CD4-positive, alpha-beta T cell treated with Interleukin-12 subunit alpha and Interleukin-12 subunit beta, for 1 hour (primary cell): ENCODE measurements around the gene GRIN2A.

Experiments used
- DNase-seq: peaks from one replicate; pipeline ENCODE4 v3.0.0-alpha.2; 2020

GRIN2A gene

GRCh38 chr16:9845661-9846361 is 336.4 kb downstream of the GRIN2A start:
- DNase-seq: no peak

DNA sequence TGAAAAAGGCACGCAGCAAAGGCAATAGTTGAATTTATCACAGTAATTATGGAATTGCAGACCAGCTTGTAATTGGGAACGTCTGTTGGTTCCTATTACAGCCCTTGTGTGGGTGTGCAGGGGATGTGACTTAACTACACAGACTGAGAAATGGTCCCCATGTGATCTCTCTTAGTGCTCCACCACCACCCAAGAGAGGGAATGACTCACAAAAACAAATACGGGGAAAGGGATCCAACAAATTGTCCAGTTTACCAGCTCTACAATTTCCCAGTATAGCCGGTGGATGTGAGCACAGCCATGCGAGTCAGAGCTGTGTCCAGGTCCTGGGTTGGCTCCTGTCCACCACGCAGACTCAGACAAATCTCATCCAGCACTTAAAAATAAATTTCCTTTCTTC is 337.9 kb downstream of the GRIN2A start:
- DNase-seq: no peak

DNA sequence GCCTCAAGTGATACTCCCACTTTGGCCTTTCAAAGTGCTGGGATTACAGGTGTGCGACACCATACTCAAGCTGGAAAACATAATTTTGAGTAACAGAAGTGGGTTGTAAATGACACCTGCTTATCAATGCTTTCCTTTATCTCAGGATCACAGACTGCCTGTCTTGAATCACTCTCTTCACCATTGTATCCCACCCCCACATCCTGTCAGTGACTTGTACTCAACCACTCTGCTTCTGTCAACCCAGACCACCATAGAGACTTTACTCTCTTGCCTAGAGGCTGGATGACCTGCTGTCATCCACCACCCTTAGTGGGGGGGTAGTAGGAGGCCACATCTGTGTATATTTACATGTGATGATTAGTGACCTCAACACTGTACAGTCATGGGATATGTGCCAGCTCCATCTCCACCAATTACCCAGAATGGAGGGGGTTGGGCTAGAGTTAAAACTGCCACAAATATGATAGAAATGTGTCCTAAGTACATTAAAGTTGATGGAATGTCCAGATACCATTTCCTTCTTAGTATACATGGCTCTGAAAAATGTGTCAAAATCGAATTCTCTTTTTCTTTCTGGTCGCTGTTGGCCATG is 338.7 kb downstream of the GRIN2A start:
- no peak for DNase-seq

DNA sequence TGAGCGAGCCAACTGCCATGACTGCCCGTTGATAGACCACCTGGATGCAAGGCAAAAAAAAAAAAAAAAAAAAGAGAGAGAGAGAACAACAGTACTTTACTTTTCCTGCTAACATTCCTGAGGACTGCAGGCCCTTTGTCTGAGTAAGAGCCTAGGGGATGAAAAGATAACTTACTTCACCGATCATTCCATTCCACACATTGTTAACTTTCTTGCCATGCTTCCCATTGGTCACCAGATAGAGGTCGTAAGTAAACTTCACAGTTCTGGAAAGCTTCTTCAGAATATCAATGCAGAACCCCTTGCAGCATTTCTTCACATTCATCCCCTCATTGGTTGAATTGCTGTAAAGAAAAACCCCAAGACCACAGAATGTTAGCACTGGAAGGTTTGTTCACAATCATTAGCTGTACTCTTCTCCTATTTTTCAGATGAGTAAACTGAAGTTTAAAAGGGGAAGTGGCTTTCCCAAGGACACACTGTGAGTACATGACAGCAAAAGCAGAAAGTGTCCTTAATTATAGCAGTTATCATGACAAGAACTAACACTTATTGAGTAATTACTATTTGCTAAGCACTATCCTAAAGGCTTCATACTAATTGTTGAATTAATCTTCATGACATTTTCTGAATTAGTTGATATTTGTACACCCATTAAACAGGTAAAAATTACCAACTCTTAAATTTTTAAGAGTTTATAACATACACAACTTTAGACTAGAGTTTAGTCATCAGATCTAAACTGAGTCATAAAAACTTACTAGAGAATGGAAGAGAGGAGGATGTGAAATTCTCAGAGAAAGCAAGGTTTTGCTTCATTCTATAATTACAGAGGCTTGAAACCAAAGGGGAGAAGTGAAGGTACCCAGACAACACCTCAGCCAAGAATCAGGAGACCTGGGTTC is 341.2 kb downstream of the GRIN2A start:
- DNase-seq: no peak

GRCh38 chr16:9837481-9837880 is 344.7 kb downstream of the GRIN2A start:
- no peak for DNase-seq

- DNase-seq: no peak
Measured at GRCh38 chr16:9836118-9836736, 346.0 kb downstream of the GRIN2A start.

DNA sequence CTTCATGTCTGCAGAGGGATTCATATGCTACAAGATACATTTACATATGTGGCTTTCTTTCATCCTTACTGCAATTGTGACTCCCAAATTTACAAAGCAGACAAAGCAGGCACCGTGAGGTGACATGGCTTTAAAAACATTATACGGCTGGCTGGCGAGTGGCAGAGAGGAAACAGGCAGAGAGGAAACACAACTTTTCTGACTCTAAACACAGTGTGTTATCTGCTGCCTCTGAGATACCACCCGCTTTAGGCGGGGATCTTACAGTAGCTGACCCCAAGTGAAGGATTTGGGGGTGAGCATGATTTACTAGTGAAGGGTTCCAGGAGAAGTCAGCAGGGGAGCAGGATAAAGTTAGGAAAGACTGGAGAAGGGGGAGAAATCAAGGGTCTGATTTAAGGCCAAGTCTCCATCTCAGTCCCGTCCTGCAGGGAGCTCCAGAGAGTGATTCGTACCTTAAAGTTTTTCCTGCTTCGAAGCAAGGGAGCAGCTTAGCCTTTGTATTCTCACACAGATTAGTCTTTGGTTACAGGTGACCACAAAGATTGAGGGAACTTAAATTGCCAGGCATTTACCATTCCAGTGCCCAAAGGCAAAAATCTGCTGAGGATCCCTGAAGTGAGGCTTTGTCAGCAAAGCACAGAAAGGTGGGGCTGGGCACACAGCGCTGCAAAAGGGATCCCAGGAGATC is 355.0 kb downstream of the GRIN2A start:
- DNase-seq: no peak

DNA sequence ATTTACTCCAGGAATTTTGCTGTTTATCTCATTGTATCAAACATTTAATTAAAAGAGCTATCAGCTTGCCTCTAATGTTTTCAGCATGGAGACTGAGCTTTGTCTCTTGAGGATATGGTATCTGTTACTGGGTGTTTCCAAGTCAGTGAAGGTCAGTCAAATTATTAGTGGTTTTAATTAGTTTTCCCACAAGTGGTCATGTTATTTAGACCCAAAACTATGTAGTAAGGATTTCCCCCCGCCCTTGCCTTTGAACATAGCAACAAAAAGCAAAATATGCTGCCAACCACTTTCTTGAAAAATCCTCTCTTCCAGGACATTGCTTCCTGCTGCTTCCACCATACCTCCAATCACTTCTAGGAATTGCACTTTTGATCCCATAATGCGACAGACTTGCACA is 355.6 kb downstream of the GRIN2A start:
- no peak for DNase-seq

GRCh38 chr16:9824200-9825068 is 357.8 kb downstream of the GRIN2A start:
- no peak for DNase-seq

- DNase-seq: no peak
Measured at GRCh38 chr16:9823510-9823909, 358.7 kb downstream of the GRIN2A start.

GRCh38 chr16:9821970-9822369 is 360.3 kb downstream of the GRIN2A start:
- DNase-seq: no peak

DNA sequence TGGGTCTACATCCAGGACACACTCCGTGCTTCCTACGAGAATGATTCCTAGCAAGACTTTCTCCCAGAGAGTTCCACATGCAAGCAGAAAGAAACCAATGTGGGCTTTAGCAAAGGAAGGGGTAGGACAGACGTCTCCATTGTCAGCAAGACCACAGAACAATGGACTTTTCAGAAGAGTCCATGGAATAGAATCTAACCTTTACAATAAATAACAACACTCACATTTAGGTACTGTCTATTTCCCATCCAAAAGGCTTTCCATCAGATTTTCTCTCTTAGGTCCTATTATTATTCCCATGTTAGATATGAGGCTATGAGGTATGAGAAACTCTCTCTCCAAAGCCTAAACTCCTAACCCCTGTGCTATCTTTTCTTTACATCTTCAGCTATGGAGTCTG is 360.9 kb downstream of the GRIN2A start:
- no peak for DNase-seq

DNA sequence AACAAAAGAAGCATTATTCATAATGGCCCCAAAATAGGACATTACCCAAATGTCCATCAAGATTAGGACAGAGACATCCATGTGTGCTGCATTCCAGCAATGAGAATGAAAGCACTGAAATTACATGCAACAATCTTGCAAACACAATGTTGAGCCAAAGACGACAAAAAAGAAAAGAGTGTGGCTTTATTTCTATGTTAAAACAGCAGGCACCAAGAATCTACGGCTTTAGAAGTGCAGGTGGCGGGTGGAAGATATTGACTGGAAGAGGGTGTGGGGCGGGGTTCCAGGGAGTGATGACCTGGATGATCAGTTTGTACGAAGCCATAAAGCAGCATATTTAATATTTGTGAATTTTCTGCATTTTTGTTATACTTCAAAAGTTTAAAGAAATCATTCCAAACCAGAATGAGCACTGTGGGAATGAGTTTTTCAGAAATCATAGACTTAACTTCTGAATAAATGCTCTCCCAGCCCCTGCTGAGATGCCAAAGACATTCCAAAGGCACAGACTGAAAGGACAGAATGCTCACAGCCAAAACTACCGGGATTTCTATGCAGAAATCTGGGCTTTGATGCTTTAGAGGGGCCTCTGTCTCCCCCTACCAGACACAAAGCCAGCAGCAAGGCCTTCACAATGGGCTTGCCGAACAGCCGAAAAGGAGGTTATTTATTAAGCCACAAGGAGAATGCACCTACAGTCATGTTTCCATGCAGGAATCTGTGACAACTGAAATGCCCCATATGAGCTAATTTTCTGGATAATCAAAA is 361.6 kb downstream of the GRIN2A start:
- DNase-seq: no peak

DNA sequence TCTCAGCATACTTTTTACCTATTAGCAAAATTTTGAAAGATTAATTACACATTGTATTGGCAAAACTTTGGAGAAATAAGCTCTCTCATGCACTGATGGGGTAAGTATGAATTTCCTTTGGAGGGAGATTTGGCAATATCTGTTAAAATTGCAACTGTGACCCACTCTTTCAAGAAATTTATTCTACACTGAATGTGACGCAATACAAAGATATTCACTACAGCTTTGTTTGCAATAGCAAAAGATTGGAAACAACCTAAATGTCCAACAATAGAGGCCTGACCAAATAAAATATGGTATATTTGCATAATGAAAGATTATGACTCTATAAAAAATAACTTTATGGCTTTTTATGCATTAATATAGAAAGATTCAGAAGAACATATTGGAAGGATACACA is 363.5 kb downstream of the GRIN2A start:
- no peak for DNase-seq

GRCh38 chr16:9817586-9817985 is 364.6 kb downstream of the GRIN2A start:
- no peak for DNase-seq

DNA sequence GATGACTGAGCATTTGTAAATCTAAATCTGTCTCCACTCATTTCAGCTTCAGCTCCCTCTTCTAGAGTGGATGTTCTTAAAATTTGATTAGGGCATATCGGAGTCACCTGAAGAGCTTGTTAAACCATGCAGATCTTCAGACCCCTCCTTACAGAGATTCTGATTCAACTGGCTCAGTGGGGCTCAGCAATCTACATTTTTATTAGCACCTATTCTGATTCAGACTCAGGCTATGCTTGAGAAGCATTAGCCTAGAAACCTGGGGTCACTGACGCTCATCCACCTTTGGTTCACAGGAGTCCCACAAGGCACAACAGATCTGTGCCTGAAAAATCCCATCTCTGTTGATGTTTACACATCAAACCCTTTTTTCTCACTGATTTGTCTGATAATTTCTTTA is 365.6 kb downstream of the GRIN2A start:
- DNase-seq: no peak

GRCh38 chr16:9813665-9814064 is 368.6 kb downstream of the GRIN2A start:
- DNase-seq: no peak

GRCh38 chr16:9808210-9808609 is 374.0 kb downstream of the GRIN2A start:
- DNase-seq: no peak

GRCh38 chr16:9807302-9807701 is 374.9 kb downstream of the GRIN2A start:
- no peak for DNase-seq

DNA sequence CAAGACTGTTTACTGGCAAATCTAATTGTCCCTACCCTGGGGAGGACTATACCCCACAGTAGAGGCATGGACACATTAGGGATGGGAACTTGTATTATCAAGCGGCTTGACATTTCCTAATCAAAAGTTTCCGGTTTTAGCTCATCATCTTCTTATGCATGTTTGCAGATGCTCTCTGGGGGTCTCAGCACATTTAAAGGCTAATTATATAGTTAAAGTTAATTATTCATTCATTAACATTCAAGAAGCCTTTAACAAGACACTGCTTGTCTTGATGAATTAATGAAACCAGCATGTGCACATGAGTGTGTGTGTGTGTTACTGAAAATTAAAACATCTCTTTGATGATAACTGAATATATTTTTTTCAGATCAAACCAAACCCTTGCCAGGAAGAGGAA is 377.1 kb downstream of the GRIN2A start:
- DNase-seq: no peak

DNA sequence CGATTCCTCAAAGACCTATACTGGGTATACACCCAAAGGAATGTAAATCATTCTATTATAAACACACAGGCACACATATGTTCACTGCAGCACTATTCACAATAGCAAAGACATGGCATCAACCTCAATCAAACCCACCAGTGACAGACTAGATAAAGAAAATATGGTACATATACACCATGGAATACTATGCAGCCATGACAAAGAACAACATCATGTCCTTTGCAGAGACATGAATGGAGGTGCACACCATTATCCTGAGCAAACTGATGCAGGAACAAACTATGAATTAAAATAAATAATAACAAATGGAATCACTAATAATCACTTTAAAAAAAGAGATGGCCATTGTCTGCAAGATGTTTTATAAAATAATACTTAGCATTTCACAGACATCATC is 380.1 kb downstream of the GRIN2A start:
- no peak for DNase-seq
